ENCODE measurements around the gene MTO1.

- TF ChIP-seq, protein P1, sequence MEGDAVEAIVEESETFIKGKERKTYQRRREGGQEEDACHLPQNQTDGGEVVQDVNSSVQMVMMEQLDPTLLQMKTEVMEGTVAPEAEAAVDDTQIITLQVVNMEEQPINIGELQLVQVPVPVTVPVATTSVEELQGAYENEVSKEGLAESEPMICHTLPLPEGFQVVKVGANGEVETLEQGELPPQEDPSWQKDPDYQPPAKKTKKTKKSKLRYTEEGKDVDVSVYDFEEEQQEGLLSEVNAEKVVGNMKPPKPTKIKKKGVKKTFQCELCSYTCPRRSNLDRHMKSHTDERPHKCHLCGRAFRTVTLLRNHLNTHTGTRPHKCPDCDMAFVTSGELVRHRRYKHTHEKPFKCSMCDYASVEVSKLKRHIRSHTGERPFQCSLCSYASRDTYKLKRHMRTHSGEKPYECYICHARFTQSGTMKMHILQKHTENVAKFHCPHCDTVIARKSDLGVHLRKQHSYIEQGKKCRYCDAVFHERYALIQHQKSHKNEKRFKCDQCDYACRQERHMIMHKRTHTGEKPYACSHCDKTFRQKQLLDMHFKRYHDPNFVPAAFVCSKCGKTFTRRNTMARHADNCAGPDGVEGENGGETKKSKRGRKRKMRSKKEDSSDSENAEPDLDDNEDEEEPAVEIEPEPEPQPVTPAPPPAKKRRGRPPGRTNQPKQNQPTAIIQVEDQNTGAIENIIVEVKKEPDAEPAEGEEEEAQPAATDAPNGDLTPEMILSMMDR (conservative IDR thresholded peaks at IDR 0.05; ENCODE audit: low read length) = no peak
- TF ChIP-seq EZH2phosphoT487 (IDR thresholded peaks at IDR 0.05; ENCODE audit: borderline replicate concordance, low read depth, low read length) = no peak
These were observed 29.8 kb downstream of the MTO1 start for GRCh38 chr6:73491377-73491776.
